Measurements from ENCODE around the gene ANKRD11. TPM values are rescaled to one million over a fixed set of nuclear protein-coding genes. Genes with fewer than 3 reads are reported as not detected.
A peak's percentile ranks its signal among the peaks of the same experiment; 100 is the strongest.
"Not testable (repeated sequence)": the region's sequence is repeated elsewhere in the genome, so short reads cannot be mapped to it uniquely, and the experiment has no call there.

ANKRD11 gene
- total RNA-seq, 1 donor from 2014 or later = 133 TPM

DNA sequence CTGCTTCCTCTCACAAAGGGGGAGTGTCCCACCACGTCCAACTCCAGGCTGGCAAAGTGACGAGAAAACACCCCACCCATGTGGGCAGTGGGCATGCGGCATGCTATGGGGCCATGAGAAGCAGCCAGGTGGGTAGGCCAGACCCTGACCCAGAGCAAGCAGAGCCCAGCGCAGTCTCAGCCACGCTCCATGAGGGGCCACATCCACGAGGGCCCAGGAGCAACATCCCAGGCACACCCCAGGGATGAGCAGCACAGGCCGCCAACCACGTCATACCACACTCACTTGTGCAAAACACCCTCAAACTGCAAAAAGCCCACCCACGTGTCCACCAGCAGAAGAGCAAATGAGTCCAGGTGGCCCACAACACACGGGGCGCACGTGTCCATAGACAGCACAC, 155.9 kb downstream of the ANKRD11 start:
- no peak for DNase-seq (ENCODE audit: low read depth)
- Histone ChIP-seq H3K36me3 (ENCODE audit: control insufficient read depth, insufficient read depth, low read length) (no peaks in the 10 kb centered on the region), H3K4me3 (ENCODE audit: low read depth, low read length) (no peak overlapping the region), H3K27me3 (ENCODE audit: control insufficient read depth, insufficient read depth, low read length) (no peaks in the 10 kb centered on the region)
- TF ChIP-seq, protein P1, sequence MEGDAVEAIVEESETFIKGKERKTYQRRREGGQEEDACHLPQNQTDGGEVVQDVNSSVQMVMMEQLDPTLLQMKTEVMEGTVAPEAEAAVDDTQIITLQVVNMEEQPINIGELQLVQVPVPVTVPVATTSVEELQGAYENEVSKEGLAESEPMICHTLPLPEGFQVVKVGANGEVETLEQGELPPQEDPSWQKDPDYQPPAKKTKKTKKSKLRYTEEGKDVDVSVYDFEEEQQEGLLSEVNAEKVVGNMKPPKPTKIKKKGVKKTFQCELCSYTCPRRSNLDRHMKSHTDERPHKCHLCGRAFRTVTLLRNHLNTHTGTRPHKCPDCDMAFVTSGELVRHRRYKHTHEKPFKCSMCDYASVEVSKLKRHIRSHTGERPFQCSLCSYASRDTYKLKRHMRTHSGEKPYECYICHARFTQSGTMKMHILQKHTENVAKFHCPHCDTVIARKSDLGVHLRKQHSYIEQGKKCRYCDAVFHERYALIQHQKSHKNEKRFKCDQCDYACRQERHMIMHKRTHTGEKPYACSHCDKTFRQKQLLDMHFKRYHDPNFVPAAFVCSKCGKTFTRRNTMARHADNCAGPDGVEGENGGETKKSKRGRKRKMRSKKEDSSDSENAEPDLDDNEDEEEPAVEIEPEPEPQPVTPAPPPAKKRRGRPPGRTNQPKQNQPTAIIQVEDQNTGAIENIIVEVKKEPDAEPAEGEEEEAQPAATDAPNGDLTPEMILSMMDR (IDR thresholded peaks at IDR 0.05; ENCODE audit: insufficient read depth, low read length, poor library complexity, severe bottlenecking) = no peak

DNA sequence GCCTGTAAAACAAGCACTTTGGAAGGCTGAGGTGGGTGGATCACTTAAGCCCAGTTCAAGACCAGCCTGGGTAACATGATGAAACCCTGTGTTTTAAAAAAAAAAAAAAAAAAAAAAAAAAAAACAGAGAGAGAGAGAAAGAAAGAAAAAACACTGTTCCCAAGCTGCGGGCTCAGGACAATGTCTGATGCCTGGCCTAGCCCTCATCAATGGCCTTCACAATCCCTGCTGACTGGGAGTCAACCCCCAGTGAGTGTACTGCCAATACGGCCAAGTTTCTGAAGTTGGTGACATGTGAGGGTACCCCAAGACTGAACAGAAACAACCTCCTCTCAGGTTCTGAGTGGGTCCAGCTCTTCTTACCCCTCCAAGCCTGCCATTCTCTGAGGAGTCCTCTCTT, 156.3 kb downstream of the ANKRD11 start:
- Histone ChIP-seq H3K4me3 (ENCODE audit: low read depth, low read length) (no peak overlapping the region), H3K36me3 (ENCODE audit: control insufficient read depth, insufficient read depth, low read length) (no peaks in the 10 kb centered on the region), H3K27me3 (ENCODE audit: control insufficient read depth, insufficient read depth, low read length) (no peaks in the 10 kb centered on the region)
- DNase-seq (ENCODE audit: low read depth) = no peak
- TF ChIP-seq, protein P1 (IDR thresholded peaks at IDR 0.05; ENCODE audit: insufficient read depth, low read length, poor library complexity, severe bottlenecking) = no peak

DNA sequence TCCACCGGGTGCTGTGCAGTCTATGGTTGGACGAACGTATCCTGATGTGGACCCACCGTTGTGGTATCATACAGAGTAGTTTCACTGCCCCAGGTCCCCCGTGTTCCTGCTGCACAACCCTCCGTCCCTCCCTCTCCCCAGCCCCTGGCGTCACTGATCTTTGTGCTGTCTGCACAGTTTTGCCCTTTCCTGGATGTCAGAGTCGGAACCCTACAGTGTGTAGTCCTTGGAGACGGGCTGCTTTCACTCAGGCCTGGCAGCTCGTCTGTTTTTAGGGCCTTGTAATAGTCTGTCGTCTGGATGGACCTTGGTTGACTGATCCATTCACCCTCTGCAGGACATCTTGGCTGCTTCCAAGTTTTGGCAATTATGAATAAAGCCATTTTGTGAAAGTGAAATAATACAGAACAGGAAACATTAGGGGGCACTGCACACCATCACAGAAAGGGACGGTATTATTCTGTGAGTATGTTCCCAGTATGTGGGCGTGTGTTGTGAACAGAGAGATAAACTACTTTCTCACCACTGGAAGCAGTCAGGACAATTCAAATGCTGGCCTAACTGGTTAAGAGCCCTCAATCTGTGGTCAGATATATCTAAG, 156.9 kb downstream of the ANKRD11 start:
- TF ChIP-seq, protein P1 (IDR thresholded peaks at IDR 0.05; ENCODE audit: insufficient read depth, low read length, poor library complexity, severe bottlenecking) = peak; percentile 44
- H3K4me3 ChIP-seq (ENCODE audit: low read depth, low read length); DNase-seq (ENCODE audit: low read depth); H3K36me3 ChIP-seq (ENCODE audit: control insufficient read depth, insufficient read depth, low read length); H3K27me3 ChIP-seq (ENCODE audit: control insufficient read depth, insufficient read depth, low read length): not testable (repeated sequence)

DNA sequence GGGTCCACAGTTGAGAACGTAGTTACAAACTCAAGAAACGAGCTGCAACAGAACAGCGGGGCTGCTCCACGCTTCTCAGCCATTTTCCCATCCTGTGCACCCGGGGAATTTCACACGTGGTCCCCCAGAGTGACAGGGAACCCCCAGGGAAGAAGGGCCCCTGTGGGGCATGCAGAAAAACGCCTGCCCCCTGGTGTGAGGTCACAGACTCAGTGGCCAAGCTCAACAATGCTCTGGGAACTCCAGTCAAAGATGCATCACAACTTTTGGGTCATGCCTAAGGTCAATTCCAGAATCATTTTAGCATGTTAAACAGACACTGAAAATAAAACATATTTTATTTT, 157.5 kb downstream of the ANKRD11 start:
- H3K27me3 ChIP-seq (ENCODE audit: control insufficient read depth, insufficient read depth, low read length) = no peaks in the 10 kb centered on the region
- DNase-seq (ENCODE audit: low read depth) = no peak
- H3K4me3 ChIP-seq (ENCODE audit: low read depth, low read length) = no peak overlapping the region
- H3K36me3 ChIP-seq (ENCODE audit: control insufficient read depth, insufficient read depth, low read length) = no peaks in the 10 kb centered on the region
- TF ChIP-seq, protein P1 (IDR thresholded peaks at IDR 0.05; ENCODE audit: insufficient read depth, low read length, poor library complexity, severe bottlenecking) = no peak

DNA sequence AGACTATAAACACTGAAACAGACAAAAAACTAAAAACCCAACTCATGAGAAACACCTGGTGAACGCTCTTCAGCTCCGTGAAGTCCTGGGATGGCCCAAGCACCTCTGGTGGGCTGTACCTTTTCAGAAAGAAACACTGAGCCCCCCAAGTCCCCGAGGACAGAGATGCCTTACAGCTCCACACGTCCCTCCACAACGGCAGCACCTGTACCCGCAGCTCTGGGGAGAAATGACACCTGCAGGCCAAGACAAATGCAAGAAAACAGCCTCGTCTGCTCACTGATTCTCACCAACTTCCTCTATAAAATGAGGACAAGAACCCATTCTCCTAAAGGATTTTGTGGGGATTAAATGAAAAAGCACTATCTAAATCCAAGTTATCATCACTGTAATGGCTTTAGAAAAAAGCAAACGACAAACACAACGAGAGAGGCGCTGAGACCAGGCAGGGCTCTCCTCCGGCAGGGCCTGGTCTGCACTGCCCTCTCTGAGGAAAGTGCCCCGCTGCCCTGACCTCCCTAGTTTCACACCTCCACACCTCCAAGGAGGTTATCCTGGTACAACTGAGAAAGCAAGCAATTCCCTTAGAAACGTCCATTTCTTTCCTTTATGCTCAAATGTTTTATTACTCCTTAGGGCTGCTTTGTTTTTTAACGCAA, 158.0 kb downstream of the ANKRD11 start:
- DNase-seq (ENCODE audit: low read depth) = no peak
- Histone ChIP-seq H3K36me3 (ENCODE audit: control insufficient read depth, insufficient read depth, low read length) (no peaks in the 10 kb centered on the region), H3K4me3 (ENCODE audit: low read depth, low read length) (no peak overlapping the region), H3K27me3 (ENCODE audit: control insufficient read depth, insufficient read depth, low read length) (no peaks in the 10 kb centered on the region)
- TF ChIP-seq, protein P1 (IDR thresholded peaks at IDR 0.05; ENCODE audit: insufficient read depth, low read length, poor library complexity, severe bottlenecking) = no peak

Data from kidney epithelial cell (primary cell).